ENCODE results near the gene HOXA5.

HOXA5 gene

DNA sequence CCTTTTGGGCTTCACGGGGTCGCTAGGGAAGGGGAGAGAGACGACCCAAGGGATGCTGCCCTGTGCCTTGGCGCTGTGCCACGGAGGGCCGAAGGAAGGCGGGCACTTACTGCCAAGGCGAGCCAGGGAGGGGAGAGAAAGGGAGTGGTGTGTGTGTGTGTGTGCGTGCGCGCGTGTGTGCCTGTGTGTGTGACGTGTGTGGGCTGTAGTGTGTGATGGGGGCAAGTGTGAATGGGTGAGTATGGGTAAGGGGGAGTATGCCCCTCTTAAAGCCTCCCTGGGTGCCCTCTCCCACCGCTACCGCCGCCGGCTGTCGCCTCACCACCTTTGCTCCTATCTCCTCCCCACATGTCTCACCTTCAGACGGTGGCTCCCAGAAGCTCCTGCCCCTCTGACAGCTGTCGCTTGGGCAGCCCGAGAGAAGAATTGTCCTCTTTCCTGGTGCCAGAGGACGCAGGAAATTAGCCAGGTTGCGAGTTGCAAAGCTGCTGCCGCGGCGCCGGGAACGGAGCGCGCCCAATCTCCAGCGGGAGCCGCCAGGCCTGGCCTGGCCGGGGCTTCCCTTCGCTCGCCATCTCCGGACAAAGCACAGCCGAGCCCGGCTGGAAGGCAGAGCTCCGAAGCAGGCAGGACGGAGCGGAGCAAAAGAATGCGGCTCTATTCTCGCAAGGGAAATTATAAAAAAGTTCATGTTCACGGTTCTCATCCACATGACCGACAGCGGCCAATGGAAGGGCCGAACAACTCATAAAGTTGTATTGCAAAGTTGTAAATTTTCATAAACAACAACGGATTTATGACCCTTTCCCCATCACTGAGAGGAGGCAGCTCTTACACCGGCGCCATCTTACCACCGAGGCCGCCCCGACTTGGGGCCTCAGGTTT lies 8.7 kb upstream of the HOXA5 start, which contains the start of gene HOXA3:
Gene HOXA3, minus strand, starts transcription at position 653 of the 885 bp plus-strand sequence. CDS start 41,943 bp downstream, outside the sequence.
- H3K27ac ChIP-seq (ENCODE audit: insufficient read depth in 1 of 2, low read depth in 1 of 2, low read length in 2 of 2, poor library complexity in 1 of 2, severe bottlenecking in 2 of 2), result peak within 1 kb of the TSS; percentile 75 to 96
- H3K36me3 ChIP-seq (ENCODE audit: control insufficient read depth in 4 of 4, insufficient read depth in 4 of 4, low read length in 3 of 4), result peaks cover 0 to 39% (median under 1%) of the 10 kb centered on the region in 4 experiments
- H3K9me3 ChIP-seq (ENCODE audit: control extremely low read depth in 1 of 5, control insufficient read depth in 4 of 5, insufficient read depth in 2 of 5, low read depth in 1 of 5, low read length in 4 of 5), result no peaks in the 10 kb centered on the region
- peak; percentile 88 to 96 (median 94) for DNase-seq
- H3K4me1 ChIP-seq (ENCODE audit: control extremely low read depth in 1 of 4, control insufficient read depth in 4 of 4, insufficient read depth in 4 of 4, low read length in 3 of 4), result peaks cover 5 to 83% (median 75%) of the 10 kb centered on the region in 4 experiments
- ChIA-PET CTCF (interaction anchor here (0.8 to 9.1 kb wide), 20 partner anchors 7 to 1275 kb away, joined by 3 to 87 read pairs (median 4); partner anchors contain the start of gene HOXA9), POLR2A (interaction anchor here (0.8 to 3.4 kb wide), 8 partner anchors 10 to 952 kb away, joined by 3 to 15 read pairs (median 3); partner anchors contain the start of gene HNRNPA2B1)
- H3K4me3 ChIP-seq (ENCODE audit: control insufficient read depth in 1 of 7, extremely low read depth in 1 of 7, insufficient read depth in 4 of 7, low read depth in 2 of 7, low read length in 6 of 7), result peak within 1 kb of the TSS; percentile 76 to 100 (median 91)
- under 1% methylated on average over 41 of the region's 53 CpGs for WGBS (ENCODE audit: insufficient coverage)
- no peaks in the 10 kb centered on the region for H3K27me3 ChIP-seq (replicated peaks in 2 of 5; ENCODE audit: control insufficient read depth in 4 of 5, insufficient read depth in 5 of 5, low read length in 4 of 5)

DNA sequence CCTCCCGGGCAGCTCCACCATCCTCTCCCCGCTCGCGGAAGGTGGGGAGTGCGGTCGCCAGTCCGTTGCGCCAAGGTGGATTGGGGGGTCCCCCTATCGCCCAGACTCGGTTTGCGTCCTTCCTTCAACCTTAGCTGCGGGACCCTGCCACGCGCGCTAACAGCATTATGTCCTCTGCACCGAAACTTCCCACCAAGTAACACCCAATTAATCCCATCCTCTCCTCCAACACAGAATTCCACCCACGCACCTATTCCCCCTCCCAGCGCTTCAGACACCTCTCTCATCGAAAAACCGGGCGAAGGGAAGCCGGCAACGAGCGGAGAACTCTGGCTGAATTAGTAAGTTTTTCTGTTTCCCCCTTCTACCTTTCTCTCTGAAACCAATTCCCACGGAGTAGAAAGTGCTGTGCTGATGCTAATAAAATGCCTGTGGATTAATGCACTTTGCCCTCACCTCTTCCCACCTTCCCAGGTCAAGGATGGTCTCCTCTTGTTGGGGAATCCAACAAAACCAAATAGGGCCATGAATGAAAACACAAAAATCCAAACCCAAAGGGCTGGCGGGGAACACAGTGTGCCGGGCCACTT lies 8.0 kb upstream of the HOXA5 start:
- peaks cover 5 to 86% (median 78%) of the 10 kb centered on the region in 4 experiments for H3K4me1 ChIP-seq (ENCODE audit: control extremely low read depth in 1 of 4, control insufficient read depth in 4 of 4, insufficient read depth in 4 of 4, low read length in 3 of 4)
- peak overlapping the region; percentile 76 to 100 (median 91) for H3K4me3 ChIP-seq (ENCODE audit: control insufficient read depth in 1 of 7, extremely low read depth in 1 of 7, insufficient read depth in 4 of 7, low read depth in 2 of 7, low read length in 6 of 7)
- DNase-seq, result peak in 2 of 3 donors; percentile 65 to 80
- POLR2A ChIA-PET, result interaction anchor here (1.1 to 3.4 kb wide), 5 partner anchors 11 to 951 kb away, joined by 3 to 15 read pairs (median 4); partner anchors contain the start of gene HNRNPA2B1
- CTCF ChIA-PET, result interaction anchor here (0.7 to 9.1 kb wide), 20 partner anchors 8 to 786 kb away, joined by 3 to 87 read pairs (median 6); partner anchors contain the start of genes HOXA4 and HOXA9
- WGBS (ENCODE audit: insufficient coverage), result 0% methylated on average over 22 of the region's 27 CpGs
- H3K27ac ChIP-seq (ENCODE audit: insufficient read depth in 1 of 2, low read depth in 1 of 2, low read length in 2 of 2, poor library complexity in 1 of 2, severe bottlenecking in 2 of 2), result peak overlapping the region; percentile 75 to 96
- no peaks in the 10 kb centered on the region for H3K27me3 ChIP-seq (replicated peaks in 2 of 5; ENCODE audit: control insufficient read depth in 4 of 5, insufficient read depth in 5 of 5, low read length in 4 of 5)
- peaks cover 0 to 2% (median 0%) of the 10 kb centered on the region in 5 experiments for H3K9me3 ChIP-seq (ENCODE audit: control extremely low read depth in 1 of 5, control insufficient read depth in 4 of 5, insufficient read depth in 2 of 5, low read depth in 1 of 5, low read length in 4 of 5)
- H3K36me3 ChIP-seq (ENCODE audit: control insufficient read depth in 4 of 4, insufficient read depth in 4 of 4, low read length in 3 of 4), result peaks cover 0 to 46% (median 4%) of the 10 kb centered on the region in 4 experiments

DNA sequence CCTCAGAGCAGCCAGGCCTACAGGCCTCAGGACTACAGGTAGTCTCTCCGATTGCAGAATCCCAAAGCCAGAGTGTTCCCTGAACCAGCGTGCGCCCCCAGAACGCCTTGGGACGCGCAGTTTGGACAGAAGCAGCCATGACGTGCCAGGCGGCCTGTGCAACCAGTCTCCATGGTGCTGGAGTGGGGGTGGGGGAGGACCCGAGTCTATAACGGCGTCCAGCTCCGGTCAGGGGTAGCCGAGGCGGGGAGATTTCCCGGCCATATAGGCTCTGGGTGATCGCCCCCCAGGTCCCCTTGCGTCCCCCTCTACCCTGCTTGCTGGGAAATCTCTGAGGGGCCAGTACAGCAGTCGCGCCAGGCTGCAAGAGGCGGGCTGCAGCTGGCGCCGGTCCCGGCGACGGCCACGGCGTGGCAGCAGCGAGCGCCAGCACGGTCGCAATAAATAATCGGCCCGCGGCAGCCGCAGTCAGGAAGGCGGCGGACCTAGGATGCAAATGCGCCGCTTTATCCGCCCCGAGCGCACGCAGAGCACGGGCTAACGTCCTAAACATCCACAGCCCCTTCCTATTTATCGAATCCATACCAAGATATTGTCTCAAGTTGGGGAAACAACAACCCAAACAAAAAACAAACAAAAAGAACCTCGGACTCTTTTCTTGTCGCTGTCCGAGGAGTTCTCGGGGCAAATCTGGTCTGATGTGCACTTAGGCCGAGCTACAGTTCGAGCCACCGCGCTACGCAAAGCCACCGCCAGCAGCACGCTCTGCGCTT lies 7.3 kb upstream of the HOXA5 start:
- CTCF ChIA-PET, result interaction anchor here (0.7 to 9.1 kb wide), 24 partner anchors 9 to 1258 kb away, joined by 3 to 87 read pairs (median 6); partner anchors contain the start of genes HOXA4 and HOXA9
- 0% methylated on average over 54 of the region's 58 CpGs for WGBS (ENCODE audit: insufficient coverage)
- Histone ChIP-seq H3K9me3 (ENCODE audit: control extremely low read depth in 1 of 5, control insufficient read depth in 4 of 5, insufficient read depth in 2 of 5, low read depth in 1 of 5, low read length in 4 of 5) (peaks cover 0 to 2% (median 0%) of the 10 kb centered on the region in 5 experiments), H3K4me3 (ENCODE audit: control insufficient read depth in 1 of 7, extremely low read depth in 1 of 7, insufficient read depth in 4 of 7, low read depth in 2 of 7, low read length in 6 of 7) (peak overlapping the region; percentile 76 to 100 (median 91)), H3K27ac (ENCODE audit: insufficient read depth in 1 of 2, low read depth in 1 of 2, low read length in 2 of 2, poor library complexity in 1 of 2, severe bottlenecking in 2 of 2) (peak overlapping the region; percentile 75 to 96), H3K27me3 (replicated peaks in 2 of 5; ENCODE audit: control insufficient read depth in 4 of 5, insufficient read depth in 5 of 5, low read length in 4 of 5) (no peaks in the 10 kb centered on the region), H3K36me3 (ENCODE audit: control insufficient read depth in 4 of 4, insufficient read depth in 4 of 4, low read length in 3 of 4) (peaks cover 0 to 53% (median 7%) of the 10 kb centered on the region in 4 experiments), H3K4me1 (ENCODE audit: control extremely low read depth in 1 of 4, control insufficient read depth in 4 of 4, insufficient read depth in 4 of 4, low read length in 3 of 4) (peaks cover 5 to 84% (median 80%) of the 10 kb centered on the region in 4 experiments)
- peak; percentile 83 to 91 (median 91) for DNase-seq
- POLR2A ChIA-PET, result interaction anchor here (1.1 to 3.4 kb wide), 5 partner anchors 11 to 951 kb away, joined by 3 to 15 read pairs (median 4); partner anchors contain the start of gene HNRNPA2B1

DNA sequence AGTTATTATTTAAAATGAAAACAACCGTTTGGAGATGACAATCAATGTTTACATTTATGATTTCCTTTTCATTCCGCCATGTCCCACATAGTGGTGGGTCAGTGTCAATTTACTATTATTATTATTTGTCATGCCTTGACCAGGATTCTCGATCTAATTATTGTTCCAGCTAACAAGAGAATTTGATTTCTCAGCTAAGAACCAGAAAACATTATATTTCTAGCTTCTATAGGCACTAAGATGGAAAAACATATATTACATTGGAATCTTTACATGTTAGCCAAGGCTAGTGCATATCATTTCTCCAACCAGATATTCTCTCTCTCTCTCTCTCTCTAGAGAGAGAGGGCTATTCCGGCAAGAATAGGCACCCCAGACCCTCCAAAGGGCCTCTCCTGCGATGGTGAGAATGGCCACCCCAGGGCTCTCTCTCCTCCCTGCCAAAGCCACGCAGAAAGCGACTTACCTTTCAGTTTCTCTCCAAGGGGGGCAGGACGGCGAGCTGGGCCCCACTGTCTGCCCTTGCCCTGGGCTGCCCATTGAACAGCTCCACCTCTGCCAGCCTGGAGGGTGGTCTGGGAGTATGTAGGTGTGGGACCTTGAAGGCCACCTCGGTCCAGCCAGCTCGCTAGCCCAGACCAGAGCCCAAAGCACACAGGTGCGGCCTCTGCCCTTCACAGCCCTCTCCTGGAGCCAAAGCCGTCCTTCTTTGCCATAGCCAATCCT lies 6.5 kb upstream of the HOXA5 start:
- Histone ChIP-seq H3K27me3 (replicated peaks in 2 of 5; ENCODE audit: control insufficient read depth in 4 of 5, insufficient read depth in 5 of 5, low read length in 4 of 5) (no peaks in the 10 kb centered on the region), H3K4me3 (ENCODE audit: control insufficient read depth in 1 of 7, extremely low read depth in 1 of 7, insufficient read depth in 4 of 7, low read depth in 2 of 7, low read length in 6 of 7) (peak overlapping the region; percentile 76 to 100 (median 91)), H3K36me3 (ENCODE audit: control insufficient read depth in 4 of 4, insufficient read depth in 4 of 4, low read length in 3 of 4) (peaks cover 0 to 54% (median 12%) of the 10 kb centered on the region in 4 experiments), H3K27ac (ENCODE audit: insufficient read depth in 1 of 2, low read depth in 1 of 2, low read length in 2 of 2, poor library complexity in 1 of 2, severe bottlenecking in 2 of 2) (peak overlapping the region; percentile 43 to 96), H3K4me1 (ENCODE audit: control extremely low read depth in 1 of 4, control insufficient read depth in 4 of 4, insufficient read depth in 4 of 4, low read length in 3 of 4) (peaks cover 5 to 84% (median 80%) of the 10 kb centered on the region in 4 experiments), H3K9me3 (ENCODE audit: control extremely low read depth in 1 of 5, control insufficient read depth in 4 of 5, insufficient read depth in 2 of 5, low read depth in 1 of 5, low read length in 4 of 5) (peaks cover 0 to 2% (median 0%) of the 10 kb centered on the region in 5 experiments)
- whole genome bisulfite sequencing (ENCODE audit: insufficient coverage), result 2% methylated on average over 6 of the region's 13 CpGs
- POLR2A ChIA-PET, result interaction anchor here (1.3 to 3.4 kb wide), 2 partner anchors 12 to 20 kb away, joined by 4 to 15 read pairs; no protein-coding TSS in a partner anchor
- CTCF ChIA-PET, result interaction anchor here (0.7 to 9.1 kb wide), 23 partner anchors 8 to 1257 kb away, joined by 3 to 87 read pairs (median 6); partner anchors contain the start of genes HOXA10, HOXA4 and HOXA9
- peak in 1 of 3 donors; percentile 32 for DNase-seq

DNA sequence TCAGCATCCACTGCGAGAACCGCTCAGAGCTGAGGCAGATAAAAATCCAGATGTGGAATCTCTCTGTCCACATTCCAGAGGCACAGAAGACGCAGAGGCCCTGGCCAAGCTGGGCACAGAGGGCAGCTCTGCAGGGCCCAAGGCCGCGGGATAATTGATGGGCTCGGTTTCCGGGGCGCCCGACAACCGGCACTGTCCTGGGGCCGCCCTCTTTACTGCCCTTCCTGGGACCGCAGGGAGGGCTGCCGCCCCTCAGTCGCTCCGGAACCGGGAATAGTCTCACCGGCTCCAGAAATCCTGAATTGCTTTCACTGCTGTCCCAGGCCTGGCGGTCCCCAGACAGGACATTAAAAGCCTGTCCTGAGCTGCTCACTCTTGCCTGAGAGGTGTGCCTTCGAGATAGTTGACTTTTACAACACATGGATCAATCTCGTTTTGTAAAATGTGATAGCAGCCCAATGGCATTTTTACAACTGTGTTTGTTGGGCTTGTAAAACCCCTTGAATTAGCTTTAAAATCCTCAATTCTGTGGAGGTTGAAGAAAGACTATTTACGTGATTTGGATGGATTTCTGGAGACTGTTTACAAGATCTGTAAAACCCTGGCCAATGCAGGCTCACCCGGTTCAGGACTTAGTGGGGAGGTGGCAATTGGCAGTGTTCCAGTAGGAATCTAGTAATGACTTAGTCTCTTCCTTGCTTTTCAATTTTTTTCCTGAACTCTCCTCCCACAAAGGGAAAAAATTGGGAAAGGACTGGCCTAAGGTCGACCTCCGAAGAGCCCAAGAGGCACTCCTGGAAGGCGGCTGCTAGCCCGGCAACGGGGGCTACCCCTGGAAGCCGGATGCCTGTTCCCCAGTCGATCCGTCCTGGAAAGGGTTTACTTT lies 5.5 kb upstream of the HOXA5 start:
- Histone ChIP-seq H3K9me3 (ENCODE audit: control extremely low read depth in 1 of 5, control insufficient read depth in 4 of 5, insufficient read depth in 2 of 5, low read depth in 1 of 5, low read length in 4 of 5) (peaks cover 0 to 2% (median 0%) of the 10 kb centered on the region in 5 experiments), H3K4me1 (ENCODE audit: control extremely low read depth in 1 of 4, control insufficient read depth in 4 of 4, insufficient read depth in 4 of 4, low read length in 3 of 4) (peaks cover 5 to 78% (median 73%) of the 10 kb centered on the region in 4 experiments), H3K27me3 (replicated peaks in 2 of 5; ENCODE audit: control insufficient read depth in 4 of 5, insufficient read depth in 5 of 5, low read length in 4 of 5) (no peaks in the 10 kb centered on the region), H3K4me3 (ENCODE audit: control insufficient read depth in 1 of 7, extremely low read depth in 1 of 7, insufficient read depth in 4 of 7, low read depth in 2 of 7, low read length in 6 of 7) (peak overlapping the region; percentile 22 to 100 (median 91)), H3K36me3 (ENCODE audit: control insufficient read depth in 4 of 4, insufficient read depth in 4 of 4, low read length in 3 of 4) (peaks cover 2 to 55% (median 20%) of the 10 kb centered on the region in 4 experiments), H3K27ac (ENCODE audit: insufficient read depth in 1 of 2, low read depth in 1 of 2, low read length in 2 of 2, poor library complexity in 1 of 2, severe bottlenecking in 2 of 2) (peak overlapping the region in 1 of 2 experiments; percentile 96)
- CTCF ChIA-PET, result interaction anchor here (0.9 to 9.1 kb wide), 17 partner anchors 10 to 779 kb away, joined by 3 to 87 read pairs (median 6); partner anchors contain the start of gene HOXA10
- POLR2A ChIA-PET, result interaction anchor here (0.7 to 1.5 kb wide), 3 partner anchors 18 to 292 kb away, joined by 3 to 6 read pairs (median 4); no protein-coding TSS in a partner anchor
- WGBS (ENCODE audit: insufficient coverage), result 7% methylated on average over 25 of the region's 30 CpGs
- no peak for DNase-seq
